GM12878 (cell line): Measurements from ENCODE around the gene FOXK1. TPM values are rescaled to one million over a fixed set of nuclear protein-coding genes. Genes with fewer than 3 reads are reported as not detected.

Experiments used
- ATAC-seq: fragments of 200-7000 bp; cut with Tn5 transposase; 3 replicates; pipeline ENCODE4 v1.9.1; 2020; ENCODE audit warnings: mild to moderate bottlenecking, moderate library complexity
- BruUV-seq: library from RNA; stranded (reverse); fragments of 400-500 nt; replicated peaks from 2 replicates; lab custom pipeline; 2021; lab: Mats Ljungman, UMichigan
- CTCF ChIA-PET: fragments of 300-600 bp; sonication (Branson Sonifier 250); formaldehyde crosslinking; extraction: SDS; loops from one replicate; lab custom pipeline; 2021; ENCODE audit warnings: inconsistent platforms; lab: Yijun Ruan, JAX
- POLR2A ChIA-PET: fragments of 350-600 bp; formaldehyde crosslinking; extraction: SDS; loops from one replicate; lab custom pipeline; 2021; ENCODE audit warnings: inconsistent platforms; lab: Charles Lee
- RAD21 ChIA-PET: fragments of 300-600 bp; sonication (Branson Sonifier 250); formaldehyde crosslinking; loops from one replicate; lab custom pipeline; 2023; ENCODE audit warnings: antibody characterized with exemption; ENCODE audit not compliant: unreplicated experiment; lab: Charles Lee
- SMC1A ChIA-PET: fragments of 300-600 bp; sonication (Branson Sonifier 250); formaldehyde crosslinking; loops from one replicate; lab custom pipeline; 2023; ENCODE audit not compliant: unreplicated experiment, uncharacterized antibody; lab: Charles Lee
- DNase-seq: peaks from one replicate; pipeline ENCODE4 v3.0.0-alpha.2; 2011; ENCODE audit warnings: low read depth, low spot score
- FAIRE-seq: peaks from 3 replicates; lab custom pipeline; 2011; peaks lifted over from hg19 to GRCh38; lab: Jason Lieb, UNC
- H2AFZ ChIP-seq: 2 replicates; pipeline ENCODE4 v1.6.0; 2011; ENCODE audit warnings: low read depth, low read length, control low read depth; ENCODE audit not compliant: control insufficient read depth
- H3K27ac ChIP-seq: 2 replicates; pipeline ENCODE4 v1.5.1; 2011; ENCODE audit warnings: control low read depth; ENCODE audit not compliant: control insufficient read depth, insufficient read depth
- H3K27me3 ChIP-seq, 2 experiments: replicated peaks in 1 of 2; 2 replicates each; pipeline versions ENCODE4 v1.6.0 to v1.6.1; 2011; ENCODE audit warnings: low read length in 1 of 2; ENCODE audit not compliant: control insufficient read depth in 2 of 2, insufficient read depth in 2 of 2
- H3K36me3 ChIP-seq, 2 experiments: 2 replicates each; pipeline ENCODE4 v1.5.1; 2011; ENCODE audit warnings: low read length in 1 of 2; ENCODE audit not compliant: control insufficient read depth in 2 of 2, insufficient read depth in 2 of 2
- H3K4me1 ChIP-seq: 2 replicates; pipeline ENCODE4 v1.6.1; 2011; ENCODE audit warnings: mild to moderate bottlenecking, low read length, moderate library complexity, mixed read lengths; ENCODE audit not compliant: control insufficient read depth, insufficient read depth
- H3K4me2 ChIP-seq: 2 replicates; pipeline ENCODE4 v1.6.0; 2011; ENCODE audit warnings: control low read depth; ENCODE audit not compliant: control insufficient read depth, insufficient read depth
- H3K4me3 ChIP-seq: fragments of 200-600 bp; sonication (generic); 2 replicates; pipeline ENCODE4 v1.5.1; 2016
- H3K79me2 ChIP-seq: 2 replicates; pipeline ENCODE4 v1.6.0; 2011; ENCODE audit warnings: low read length; ENCODE audit not compliant: control insufficient read depth, insufficient read depth
- H3K9ac ChIP-seq: 2 replicates; pipeline ENCODE4 v1.8.0; 2011; ENCODE audit warnings: low read length, control low read depth, mixed read lengths; ENCODE audit not compliant: control insufficient read depth, insufficient read depth
- H3K9me3 ChIP-seq: replicated peaks from 3 replicates; pipeline ENCODE4 v1.5.1; 2011; ENCODE audit warnings: mild to moderate bottlenecking, low read length; ENCODE audit not compliant: control insufficient read depth, insufficient read depth
- H4K20me1 ChIP-seq: 2 replicates; pipeline ENCODE4 v1.6.0; 2011; ENCODE audit not compliant: control insufficient read depth, insufficient read depth
- IKZF2 ChIP-seq, 2 experiments: fragments of 450-650 bp; IDR thresholded peaks; 2 replicates each; pipeline ENCODE4 v1.6.1; 2017; ENCODE audit warnings: mild to moderate bottlenecking in 2 of 2, moderate library complexity in 2 of 2
- NBN ChIP-seq: fragments of 450-650 bp; IDR thresholded peaks from 2 replicates; pipeline ENCODE4 v1.6.1; 2016
- NFIC ChIP-seq: IDR thresholded peaks from 2 replicates; pipeline ENCODE4 v1.6.1; 2012; ENCODE audit warnings: low read depth, mild to moderate bottlenecking, inconsistent platforms, low read length, moderate library complexity
- POU2F2 ChIP-seq: IDR thresholded peaks from 3 replicates; pipeline ENCODE4 v1.6.1; 2011; ENCODE audit warnings: low read depth, mild to moderate bottlenecking, low read length, borderline replicate concordance
- WGBS: methylation state at CpG from one replicate; pipeline ENCODE4 v1.1.6; 2016; ENCODE audit warnings: low lambda C conversion rate; ENCODE audit not compliant: insufficient replicate concordance, insufficient coverage; ENCODE audit errors: missing lambda C conversion rate; 5-methylcytosine and 5-hydroxymethylcytosine counted together
- in situ Hi-C: fragments of 300-500 bp; cut with MboI; formaldehyde crosslinking; loops from 9 replicates; pipeline ENCODE4 v1.14.3; 2018; ENCODE audit warnings: mixed read lengths
- intact Hi-C: fragments of 100-400 bp; cut with micrococcal nuclease; formaldehyde crosslinking; loops from one replicate; pipeline ENCODE4 v1.14.2; 2022; ENCODE audit not compliant: unreplicated experiment
- polyA plus RNA-seq, 11 experiments: library from polyadenylated mRNA; depleted of rRNA in 4 of 11; unstranded in 6 of 11; stranded (reverse) in 5 of 11; fragments of >200 nt; fragmentation: Nextera tagmentation in 4 of 11; fragmentation: Illumina TruSeq in 1 of 11; extraction: Ambion mirVana in 4 of 11; extraction: Trizol in 1 of 11; gene quantifications; 1 replicate in 1 of 11; 2 replicates in 10 of 11; pipeline versions ENCODE4 v1.2.1 to v1.2.3, GENCODE V29; 2011 to 2016; ENCODE audit warnings: inconsistent platforms in 2 of 11, missing spikeins in 2 of 11, low read depth in 1 of 11
- total RNA-seq, 4 experiments: library from RNA; depleted of rRNA in 3 of 4; stranded (reverse); fragments of >200 nt in 3 of 4; fragmentation: Illumina TruSeq in 1 of 4; extraction: Trizol in 1 of 4; gene quantifications; 2 replicates each; pipeline versions ENCODE4 v1.2.1 to v1.2.3, GENCODE V29; 2013 to 2021
- TF ChIP-seq, protein P1 (sequence below), 3 experiments: IDR thresholded peaks in 2 of 3; conservative IDR thresholded peaks in 1 of 3; 2 replicates each; pipeline ENCODE4 v1.5.1; 2011; ENCODE audit warnings: low read depth in 3 of 3, low read length in 3 of 3, mild to moderate bottlenecking in 3 of 3, control low read depth in 2 of 3, moderate library complexity in 2 of 3, inconsistent platforms in 1 of 3, mixed read lengths in 1 of 3; ENCODE audit not compliant: control insufficient read depth in 2 of 3, insufficient read depth in 1 of 3; ENCODE audit errors: extremely low read depth in 1 of 3

FOXK1 gene
- total and polyA plus RNA-seq, 10 of the 15 experiments (the other 5 are each of a cell fraction or from before 2014, with no cell fraction given): 0.24 to 31.8 (median 4.5) TPM

DNA sequence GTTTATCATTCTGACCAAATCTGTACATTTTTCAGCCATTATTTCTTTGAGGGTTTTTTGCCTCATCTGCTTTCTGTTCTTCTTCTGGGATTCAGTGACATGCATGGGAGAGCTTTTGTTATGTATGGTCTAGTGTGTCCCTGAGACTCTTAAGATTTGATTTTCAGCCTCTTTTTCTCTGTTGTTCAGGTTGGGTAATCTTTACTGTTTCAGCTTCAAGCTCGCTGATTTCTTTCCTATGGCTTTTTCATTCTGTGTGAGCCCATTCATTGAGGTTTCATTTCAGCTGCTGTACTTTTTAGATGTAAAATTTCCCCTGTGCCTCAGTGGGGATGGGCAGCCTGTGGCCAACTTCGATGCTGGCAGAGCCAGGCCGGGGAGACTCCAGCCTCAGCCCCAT, 38.1 kb downstream of the FOXK1 start (continued):
- TF ChIP-seq, protein P1, sequence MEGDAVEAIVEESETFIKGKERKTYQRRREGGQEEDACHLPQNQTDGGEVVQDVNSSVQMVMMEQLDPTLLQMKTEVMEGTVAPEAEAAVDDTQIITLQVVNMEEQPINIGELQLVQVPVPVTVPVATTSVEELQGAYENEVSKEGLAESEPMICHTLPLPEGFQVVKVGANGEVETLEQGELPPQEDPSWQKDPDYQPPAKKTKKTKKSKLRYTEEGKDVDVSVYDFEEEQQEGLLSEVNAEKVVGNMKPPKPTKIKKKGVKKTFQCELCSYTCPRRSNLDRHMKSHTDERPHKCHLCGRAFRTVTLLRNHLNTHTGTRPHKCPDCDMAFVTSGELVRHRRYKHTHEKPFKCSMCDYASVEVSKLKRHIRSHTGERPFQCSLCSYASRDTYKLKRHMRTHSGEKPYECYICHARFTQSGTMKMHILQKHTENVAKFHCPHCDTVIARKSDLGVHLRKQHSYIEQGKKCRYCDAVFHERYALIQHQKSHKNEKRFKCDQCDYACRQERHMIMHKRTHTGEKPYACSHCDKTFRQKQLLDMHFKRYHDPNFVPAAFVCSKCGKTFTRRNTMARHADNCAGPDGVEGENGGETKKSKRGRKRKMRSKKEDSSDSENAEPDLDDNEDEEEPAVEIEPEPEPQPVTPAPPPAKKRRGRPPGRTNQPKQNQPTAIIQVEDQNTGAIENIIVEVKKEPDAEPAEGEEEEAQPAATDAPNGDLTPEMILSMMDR (IDR thresholded peaks at IDR 0.05 in 2 of 3, conservative IDR thresholded peaks at IDR 0.05 in 1 of 3; ENCODE audit: control insufficient read depth in 2 of 3, extremely low read depth in 1 of 3, insufficient read depth in 1 of 3, low read depth in 3 of 3, low read length in 3 of 3): no peak
- 0 out of 4 replicates have a peak, but pooled peaks of 1 of the 2 experiments have one; percentile 8 for TF ChIP-seq IKZF2 (IDR thresholded peaks at IDR 0.05)

DNA sequence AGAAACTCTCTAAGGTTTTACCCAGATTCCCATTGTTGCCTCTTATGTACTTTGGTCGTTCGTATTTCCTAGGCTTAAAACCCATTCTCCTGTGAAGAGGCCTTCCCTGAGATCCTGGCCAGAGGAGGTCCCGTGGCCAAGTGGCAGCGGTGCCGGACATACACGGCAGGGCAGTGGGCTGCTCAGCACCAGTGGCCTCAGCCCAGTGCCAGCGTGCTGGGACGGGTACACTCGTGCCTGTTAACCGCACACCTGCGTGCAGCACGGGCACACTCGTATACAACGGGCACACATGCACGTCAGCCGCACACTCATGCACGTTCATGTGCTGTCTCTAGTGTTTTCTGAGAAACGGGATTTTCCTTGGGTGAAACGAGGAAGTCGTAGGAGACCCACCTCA, 40.2 kb downstream of the FOXK1 start:
- BruUV-seq: no TSS peak
- RAD21 ChIA-PET: no interaction called here

More for the DNA sequence above, 40.2 kb downstream of the FOXK1 start:
- Histone ChIP-seq H3K27ac (no peak overlapping the region), H3K79me2 (peaks cover 34% of the 10 kb centered on the region), H3K9me3 (no peaks in the 10 kb centered on the region), H3K27me3 (no peaks in the 10 kb centered on the region), H3K9ac (no peak overlapping the region), H3K4me1 (peaks cover 36% of the 10 kb centered on the region), H4K20me1 (no peaks in the 10 kb centered on the region; the same call in 1 of the 2 replicates), H3K4me2 (no peak overlapping the region), H3K4me3 (no peak overlapping the region), H3K36me3 (peaks cover 2 to 12% of the 10 kb centered on the region in 2 experiments; a peak in 3 of 4 replicates), H2AFZ (no peak overlapping the region)
- ChIA-PET CTCF (no interaction called here), POLR2A (no interaction called here), SMC1A (no interaction called here)
- intact Hi-C loops: no loop called here
- DNase-seq (no peak), ATAC-seq (no peak), FAIRE-seq (no peak)
- WGBS: 64% methylated on average over 20 of the region's 20 CpGs
- TF ChIP-seq NFIC: no peak
- no peak for TF ChIP-seq POU2F2
- TF ChIP-seq NBN: no peak
- in situ Hi-C loops: no loop called here
